HG03064 (cell line): ENCODE measurements around the gene CHAF1A.

Source experiments
- ATAC-seq: cut with Tn5 transposase; IDR thresholded peaks from one replicate; pipeline ENCODE4 v1.9.1; 2021; ENCODE audit warnings: low read depth; ENCODE audit not compliant: unreplicated experiment

The CHAF1A gene

DNA sequence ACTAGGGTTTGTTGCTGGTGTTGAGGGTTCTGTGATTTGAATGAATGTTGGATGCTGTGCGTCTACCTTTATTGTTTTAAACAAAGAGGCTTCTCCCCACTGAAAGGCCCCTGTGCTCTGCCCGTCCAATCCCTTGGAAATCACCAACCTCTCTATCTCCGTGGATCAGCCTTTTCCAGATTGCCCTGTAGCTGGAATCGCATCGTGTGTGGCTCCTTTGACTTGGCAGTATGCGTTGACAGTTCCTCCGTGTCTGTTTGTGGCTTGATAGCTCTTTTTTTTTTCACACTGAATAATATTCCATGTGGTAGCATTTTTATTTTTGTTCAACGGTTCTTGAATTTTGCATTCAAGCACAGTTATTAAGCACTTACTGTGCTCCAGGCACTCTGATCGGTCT is 32.0 kb downstream of the CHAF1A start:
- no peak for ATAC-seq

DNA sequence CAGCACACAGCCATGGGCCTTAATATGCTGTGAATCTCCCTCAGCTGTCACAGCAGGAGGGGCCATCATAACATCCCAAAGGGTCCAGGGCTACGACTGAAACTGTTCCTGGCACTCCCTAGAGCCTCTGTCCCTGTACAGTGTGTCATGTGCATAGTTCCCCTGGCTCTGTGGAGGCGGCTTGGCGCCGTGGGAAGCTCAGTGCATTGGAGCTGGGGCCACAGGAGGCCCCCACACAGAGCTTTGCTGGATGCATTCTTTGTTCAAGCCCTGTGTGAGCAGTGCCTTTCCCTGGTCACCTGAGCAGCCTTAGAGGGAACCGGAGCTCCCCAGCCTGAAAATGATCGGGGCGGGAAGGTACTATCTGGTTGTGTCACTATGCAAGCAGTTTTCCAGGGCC is 33.8 kb downstream of the CHAF1A start:
- no peak for ATAC-seq

DNA sequence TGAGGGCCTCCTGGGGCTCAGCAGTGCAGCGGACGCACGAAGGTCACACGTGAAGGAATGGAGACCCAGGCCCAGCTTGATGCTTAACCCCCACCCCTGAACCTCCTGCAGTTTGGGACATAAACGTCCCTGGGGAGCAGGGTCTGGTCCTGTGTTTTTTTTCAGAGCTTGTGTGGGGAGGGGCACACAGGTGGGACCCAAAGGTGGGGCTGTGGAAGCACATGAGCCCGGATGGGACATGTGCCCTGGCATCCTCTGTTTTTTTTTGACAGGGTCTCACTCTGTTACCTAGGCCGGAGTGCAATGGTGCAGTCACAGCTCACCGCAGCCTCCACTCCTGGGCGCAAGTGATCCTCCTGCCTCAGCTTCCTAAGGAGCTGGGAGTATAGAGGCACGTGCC is 34.7 kb downstream of the CHAF1A start:
- no peak for ATAC-seq

DNA sequence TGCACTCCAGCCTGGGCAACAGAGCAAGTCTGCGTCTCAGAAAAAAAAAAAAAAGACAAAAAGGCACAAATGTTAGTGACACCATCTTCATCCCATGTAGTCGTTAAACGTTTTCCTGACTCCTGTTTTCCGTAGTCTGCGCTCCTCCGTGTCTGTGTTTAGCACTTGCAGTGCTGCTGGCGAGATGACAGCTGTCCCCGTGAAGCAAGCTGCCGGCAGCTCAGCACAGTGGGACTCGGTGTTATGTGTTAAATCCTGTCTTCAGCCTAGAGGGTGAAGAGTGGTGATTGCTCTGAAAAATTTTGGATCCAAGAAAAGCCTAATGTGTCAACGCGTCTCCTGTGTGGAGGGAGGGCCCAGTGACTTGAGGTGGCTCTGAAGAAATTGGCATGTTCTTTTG is 36.8 kb downstream of the CHAF1A start:
- ATAC-seq: no peak

DNA sequence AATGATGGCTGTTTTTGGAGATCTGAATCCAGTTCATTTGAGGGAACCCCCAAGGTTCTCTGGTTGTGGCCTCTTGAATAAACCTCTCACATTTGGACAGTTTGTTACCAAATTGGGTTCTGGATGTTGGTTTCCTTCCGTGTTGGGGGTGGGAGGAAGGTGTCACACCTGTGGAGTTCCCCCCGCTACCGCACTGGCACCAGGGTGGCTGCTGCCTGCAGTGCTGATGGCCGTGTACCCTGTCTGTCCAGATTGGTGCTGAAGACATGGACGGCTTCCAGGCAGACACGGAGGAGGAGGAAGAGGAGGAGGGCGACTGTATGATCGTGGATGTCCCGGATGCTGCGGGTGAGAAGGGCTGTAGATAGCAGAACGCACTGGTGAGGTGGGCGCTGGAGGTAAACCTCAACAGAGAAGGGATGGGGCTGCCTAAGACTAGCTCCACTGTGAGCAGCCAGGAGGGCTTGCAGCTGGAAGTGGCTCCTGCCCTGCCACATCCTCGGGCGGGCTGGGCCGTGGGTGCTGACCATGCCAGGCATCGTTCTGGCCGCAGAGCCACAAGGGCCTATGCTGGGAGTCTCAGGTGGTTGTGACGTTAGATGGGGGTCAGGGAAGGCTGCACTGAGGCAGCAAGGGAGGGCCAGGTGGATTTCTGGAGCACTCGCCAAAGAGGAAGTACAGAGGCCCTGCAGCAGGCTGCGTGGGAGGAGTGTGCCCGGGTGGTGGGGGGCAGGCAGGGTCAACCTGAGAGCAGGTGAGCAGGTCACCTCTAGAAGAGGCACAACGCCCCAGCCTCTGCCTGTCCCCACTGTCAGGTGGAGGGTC is 39.8 kb downstream of the CHAF1A start:
- no peak for ATAC-seq

DNA sequence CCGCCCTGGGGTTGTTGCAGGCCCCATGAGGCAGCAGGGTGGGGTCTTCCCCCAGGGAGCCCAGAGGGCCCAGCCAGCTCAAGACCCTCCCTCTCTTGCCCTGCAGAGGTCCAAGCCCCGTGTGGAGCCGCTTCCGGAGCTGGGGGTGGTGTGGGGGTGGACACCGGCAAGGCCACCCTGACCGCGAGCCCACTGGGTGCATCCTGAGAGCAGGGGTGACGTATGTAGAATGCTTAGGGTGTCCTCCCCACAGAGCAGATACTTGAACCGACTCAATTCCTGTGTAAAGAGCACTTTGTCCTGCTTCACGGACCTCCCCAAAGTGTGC is 40.3 kb downstream of the CHAF1A start:
- no peak for ATAC-seq

DNA sequence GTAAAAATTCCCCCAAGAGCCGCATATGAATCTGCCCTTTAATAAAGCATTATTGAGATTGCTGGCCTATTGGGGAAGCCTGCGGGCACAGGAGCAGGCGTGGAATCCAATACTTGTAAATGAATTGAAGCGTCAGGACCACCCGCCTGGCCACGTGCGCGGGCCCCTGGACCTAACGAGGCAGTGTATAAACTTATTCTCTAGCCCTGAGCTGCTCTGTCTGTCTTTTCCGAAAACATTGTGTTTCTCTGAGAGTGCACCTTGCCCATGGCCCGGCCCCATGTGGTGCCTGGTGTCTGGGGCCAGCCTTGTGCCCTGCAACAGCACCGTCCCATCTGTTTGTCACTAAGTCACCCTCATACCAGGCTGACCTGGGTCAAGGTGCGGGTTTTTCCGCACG is 40.7 kb downstream of the CHAF1A start:
- ATAC-seq: no peak

DNA sequence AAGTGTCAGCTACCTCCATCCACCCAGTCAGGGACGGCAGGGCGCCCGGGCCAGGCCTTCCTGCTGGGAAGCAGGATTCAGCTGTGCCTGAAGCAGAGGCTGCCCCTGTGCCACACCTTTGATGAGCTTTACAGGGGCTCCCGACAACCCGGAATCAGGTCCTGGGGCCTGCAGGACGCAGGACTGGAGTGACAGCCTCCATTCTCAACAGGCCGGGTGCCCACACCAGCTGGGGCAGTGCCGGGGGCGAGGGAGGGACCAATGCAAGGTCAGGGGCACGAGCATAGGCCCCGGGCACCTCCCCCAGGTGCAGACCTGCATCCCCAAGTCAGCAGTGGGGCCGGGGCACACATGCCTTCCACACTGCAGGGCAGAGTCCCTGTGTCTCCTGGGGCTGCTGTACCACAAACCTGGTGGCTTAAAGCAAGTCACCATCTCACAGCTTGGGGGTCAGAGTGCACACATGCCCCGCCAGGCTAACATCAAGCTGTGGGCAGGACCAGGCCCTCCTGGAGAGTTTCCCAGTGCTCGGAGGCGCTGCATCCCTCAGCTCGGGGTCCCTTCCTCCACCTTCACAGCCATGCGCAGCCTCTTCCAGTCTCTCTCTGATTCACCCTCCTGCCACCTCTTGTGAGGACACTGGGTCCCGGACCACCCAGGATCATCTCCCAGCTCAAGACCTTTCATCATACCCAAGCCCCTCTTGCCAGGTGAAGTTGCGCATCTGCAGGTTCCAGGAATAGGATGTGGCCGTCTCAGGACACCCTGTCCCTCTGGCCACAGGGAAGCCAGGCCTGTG is 41.7 kb downstream of the CHAF1A start:
- no peak for ATAC-seq

DNA sequence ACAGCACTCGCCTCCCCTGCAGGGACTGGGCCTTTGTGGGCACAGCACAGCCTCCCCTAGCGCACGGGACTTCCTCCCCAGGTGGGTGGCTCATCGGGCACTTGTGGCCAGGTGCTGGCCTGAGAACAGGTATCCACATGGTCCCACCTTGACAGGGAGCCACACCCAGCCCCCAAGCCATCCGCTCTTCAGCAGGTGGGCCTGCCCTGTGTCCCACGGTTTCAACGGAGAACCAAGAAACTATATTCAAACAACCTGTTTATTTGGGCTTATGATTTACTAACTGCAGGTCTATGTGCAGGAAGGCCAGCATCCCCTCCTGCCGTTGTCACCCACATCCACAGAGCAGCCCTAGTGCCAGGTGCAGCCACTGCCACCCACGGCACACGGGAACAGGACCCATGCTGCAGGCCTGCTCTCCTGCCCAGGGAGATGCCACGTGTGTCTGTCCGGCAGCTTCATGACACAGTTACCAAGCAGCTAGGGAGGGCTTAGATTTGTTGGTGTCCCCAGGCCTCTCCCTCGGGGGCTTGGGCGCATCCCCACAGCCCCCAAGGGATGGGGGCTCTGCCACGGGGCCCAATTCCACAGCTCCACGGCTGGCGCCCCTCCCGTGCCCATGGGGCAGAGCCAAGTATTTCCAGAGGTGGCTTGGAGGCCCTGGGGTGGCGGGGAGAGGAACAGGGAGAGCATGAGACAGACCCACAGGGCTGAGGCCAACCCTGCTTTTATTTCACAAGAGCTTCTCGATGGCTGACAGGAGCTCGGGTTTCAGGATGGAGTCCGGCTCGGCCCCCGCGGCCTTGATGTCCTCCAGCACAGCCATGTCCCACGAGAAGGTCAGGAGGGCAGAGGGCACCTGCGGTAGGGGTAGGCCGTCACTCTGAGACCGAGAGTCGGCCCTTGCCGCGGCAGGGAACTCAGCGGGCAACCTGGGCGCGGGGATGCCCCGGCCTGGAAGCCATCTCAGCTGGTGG is 42.6 kb downstream of the CHAF1A start:
- ATAC-seq: no peak

DNA sequence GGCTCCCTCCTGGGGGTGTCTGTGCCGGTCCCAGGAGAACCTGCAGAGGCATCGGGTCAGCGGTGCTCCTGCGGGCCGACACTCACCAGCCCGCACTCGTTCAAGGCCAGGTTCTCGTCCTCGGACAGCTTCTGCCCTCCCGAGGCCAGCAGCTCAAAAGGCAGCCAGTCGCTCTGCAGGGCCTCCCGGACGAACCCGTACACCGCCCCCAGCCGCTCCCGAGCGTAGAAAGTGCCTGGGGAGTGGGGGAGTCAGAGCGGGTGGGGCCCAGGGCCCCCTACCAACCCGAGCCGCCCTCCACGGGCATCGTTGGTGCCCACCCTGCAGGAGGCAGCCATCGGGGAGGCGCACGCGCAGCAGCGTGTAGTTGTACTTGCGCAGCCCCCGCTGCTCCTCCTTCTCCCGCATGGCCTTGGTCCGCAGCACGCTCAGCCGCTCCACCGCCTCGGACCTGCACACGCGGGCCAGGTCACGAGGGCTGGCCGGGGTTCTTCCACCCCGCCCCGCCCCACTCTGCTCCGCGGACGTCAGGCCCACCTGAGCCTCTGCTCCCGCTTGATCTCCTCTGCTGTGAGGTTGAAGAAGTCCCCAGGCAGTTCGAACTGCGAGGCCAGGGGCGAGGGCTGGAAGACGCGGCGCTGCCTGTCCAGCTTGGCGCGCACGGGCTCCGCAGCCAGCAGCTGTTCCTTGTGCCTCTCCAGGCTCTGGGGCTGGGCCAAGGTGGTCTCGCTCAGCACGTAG is 43.7 kb downstream of the CHAF1A start:
- ATAC-seq: no peak

DNA sequence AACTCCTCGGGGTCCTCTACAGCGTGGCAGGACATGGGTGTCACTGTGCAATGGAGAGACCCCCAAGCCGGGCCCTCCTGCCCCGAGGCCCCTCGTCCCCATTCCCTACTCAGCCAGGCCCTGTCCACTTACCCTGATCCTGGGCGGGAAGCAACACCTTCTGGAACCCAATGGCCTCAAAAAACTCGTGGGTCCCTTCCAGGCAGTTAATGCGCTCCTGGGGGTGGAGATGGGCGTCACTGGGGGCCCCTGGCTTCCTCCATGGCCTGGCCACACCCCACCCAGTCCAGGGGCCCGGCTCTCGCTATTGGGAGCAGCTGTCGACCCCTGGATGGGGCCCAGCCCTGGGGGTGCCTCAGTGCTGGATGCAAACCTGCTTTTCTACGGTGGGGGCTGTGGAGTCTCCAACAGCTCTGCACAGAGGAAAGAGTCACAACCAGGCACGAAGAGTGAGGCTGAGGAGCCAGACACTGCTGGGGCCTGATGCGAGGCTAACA is 44.3 kb downstream of the CHAF1A start:
- no peak for ATAC-seq

DNA sequence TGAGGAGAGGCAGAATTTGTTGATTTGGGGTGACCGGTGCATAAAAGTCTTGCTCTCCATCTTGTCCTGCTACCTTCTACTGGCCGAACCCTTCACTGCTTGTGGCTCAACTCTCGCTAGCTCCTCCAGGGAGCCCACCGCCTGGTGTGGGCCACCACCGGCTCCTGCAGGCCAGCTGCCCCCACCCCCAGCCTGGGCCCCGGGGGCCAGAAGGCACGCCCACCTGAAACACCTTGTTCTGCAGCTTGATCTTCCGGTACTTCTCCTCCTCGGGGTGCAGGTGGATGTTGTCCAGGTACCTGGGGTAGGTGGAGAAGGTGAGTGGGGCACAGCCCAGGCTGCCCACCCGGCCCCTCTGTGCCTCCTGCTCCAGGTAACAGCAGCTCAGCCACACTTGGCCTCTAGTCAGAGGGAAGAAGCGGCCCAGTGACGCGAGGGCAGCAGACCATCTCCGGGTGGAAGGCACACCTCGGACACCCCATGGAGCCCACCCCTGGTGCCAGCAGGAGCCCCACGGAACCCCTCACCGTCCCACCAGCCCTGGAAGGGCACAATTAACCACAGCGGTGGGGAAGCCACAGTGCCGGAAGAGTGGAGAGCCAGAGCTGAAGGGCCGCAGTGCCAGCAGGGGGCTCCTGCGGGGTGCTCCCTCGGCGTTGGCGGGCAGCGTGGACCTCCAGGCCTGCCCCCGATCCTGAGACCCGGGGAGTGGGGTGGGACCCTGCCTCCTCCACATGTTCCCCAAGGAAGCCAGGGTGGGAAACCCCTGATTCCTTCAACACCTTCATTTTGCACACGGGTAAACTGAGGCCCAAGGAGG is 45.1 kb downstream of the CHAF1A start:
- no peak for ATAC-seq

DNA sequence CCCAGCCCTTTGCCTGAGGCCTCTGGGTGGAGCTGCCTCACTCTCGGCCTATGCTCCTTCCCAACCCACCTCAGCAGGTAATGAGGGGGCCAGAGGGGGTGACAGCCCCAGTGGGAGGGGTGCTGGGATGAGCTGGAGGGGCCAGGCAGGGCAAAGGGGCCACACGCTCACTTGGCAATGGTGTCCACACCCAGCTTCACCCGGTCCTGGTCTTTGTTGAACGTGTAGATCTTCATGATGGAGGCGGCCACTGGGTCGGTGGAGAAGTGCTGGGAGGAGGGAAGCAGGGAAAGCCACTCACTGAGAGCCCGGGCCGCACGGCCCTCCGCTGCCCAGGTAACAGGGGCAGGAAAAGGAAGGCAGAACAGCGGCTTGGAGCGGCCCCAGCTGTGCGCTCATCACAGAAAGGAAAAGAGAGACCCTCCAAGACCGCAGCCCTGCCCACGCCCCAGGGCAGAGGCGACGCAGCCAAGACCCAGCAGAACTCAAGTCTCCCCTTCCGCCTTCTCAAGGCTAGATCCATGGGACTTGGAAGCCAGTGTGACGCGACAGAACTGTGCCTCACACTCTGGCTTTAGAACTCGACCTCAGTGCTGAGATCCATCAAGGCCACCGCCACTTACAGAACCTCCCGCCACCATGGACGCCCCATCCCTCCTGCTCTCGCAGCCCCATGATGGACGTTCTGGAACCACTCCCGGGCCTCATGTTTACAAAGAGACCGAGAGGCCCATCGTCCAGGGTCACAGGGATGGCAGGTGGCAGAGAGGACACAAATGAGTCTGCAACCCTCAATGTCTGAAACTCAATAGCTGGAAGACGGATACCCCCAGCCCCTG is 45.9 kb downstream of the CHAF1A start:
- ATAC-seq: no peak

DNA sequence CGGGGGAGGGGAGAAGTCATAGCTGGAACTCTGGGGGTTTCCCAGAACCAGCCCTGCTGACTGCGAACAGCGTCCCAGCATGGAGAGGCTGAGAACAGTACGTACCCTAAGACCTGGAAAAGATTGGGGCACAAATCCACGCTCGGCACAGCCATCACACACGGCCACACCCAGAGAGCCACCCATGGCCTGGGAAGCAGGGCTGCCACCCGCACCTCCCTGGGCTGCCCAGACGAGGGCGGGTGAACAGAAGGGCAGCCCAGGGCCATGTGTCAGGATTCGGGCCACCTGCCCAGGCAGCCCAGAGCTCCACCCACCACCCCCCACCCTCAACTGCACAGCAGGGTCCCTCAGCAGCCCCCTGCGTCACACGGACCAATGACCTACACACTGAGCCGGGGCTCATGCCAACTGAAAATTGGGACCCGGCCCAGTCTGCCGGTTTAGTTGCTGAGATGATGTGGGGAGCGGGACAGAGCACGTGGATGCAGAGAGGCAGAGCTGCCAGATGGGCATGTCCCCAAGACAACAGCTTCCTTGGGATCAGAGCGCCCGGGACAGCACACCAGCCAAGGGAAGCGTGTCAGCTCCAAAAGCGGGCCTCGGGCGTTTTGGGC is 46.7 kb downstream of the CHAF1A start:
- no peak for ATAC-seq

DNA sequence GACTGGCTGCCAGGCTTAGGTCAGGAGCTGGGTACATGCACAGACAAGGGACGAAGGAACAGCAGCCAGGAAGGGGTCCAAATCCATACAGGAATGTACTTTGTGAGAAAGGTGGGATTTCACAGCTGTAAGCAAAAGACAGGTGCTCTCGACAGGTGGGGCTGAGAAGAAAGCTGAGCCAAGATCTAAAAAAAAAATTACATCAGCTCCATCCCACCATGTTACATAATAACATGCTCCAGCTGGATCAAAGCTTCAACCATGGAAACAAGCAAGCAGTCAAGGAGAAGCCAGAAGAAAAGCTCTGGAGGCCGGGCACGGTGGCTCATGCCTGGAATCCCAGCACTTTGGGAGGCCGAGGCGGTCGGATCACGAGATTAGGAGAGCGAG is 47.2 kb downstream of the CHAF1A start:
- ATAC-seq: no peak

DNA sequence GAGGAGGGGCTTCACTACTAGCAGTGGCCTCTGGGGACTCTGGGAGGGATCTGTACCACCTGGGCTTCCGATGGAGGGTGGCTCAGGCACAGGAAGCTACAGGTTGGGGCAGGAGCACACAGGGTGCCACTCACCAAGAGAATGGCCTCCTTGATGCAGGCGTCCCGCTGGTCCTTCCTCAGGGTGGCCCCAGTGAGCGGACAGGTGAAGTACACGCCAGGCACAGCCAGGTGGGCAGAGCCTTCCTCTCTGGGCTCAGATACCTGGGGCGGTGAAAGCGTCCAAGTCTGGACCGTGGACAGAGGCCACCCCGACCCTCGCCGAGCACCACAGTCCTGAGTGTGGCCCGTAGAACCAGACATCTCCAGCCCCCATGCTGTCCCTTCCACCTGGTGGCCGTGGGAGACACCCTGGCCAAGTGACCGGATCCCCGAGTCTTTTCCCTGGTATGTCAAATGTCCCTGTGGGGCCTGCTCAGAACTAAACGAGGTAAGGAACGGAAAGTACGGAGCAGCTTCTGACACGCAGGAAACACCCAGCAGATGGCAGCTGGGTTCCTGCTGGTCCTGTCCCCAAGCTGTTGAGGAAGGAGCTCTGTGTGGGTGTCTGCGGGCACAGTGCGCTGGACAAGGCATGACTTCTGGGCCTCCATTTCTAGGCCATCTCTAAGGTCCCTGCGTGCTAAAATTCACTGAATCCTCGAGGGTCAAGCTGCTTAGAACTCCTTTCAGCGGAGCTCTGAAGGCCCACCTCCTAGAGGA is 50.0 kb downstream of the CHAF1A start:
- ATAC-seq: no peak
